ENCODE measurements around the gene MUC6. TPM values are rescaled to one million over a fixed set of nuclear protein-coding genes. Genes with fewer than 3 reads are reported as not detected.
A peak's percentile ranks its signal among the peaks of the same experiment; 100 is the strongest.

MUC6 gene
- total RNA-seq, 1 donor from 2014 or later = not detected

DNA sequence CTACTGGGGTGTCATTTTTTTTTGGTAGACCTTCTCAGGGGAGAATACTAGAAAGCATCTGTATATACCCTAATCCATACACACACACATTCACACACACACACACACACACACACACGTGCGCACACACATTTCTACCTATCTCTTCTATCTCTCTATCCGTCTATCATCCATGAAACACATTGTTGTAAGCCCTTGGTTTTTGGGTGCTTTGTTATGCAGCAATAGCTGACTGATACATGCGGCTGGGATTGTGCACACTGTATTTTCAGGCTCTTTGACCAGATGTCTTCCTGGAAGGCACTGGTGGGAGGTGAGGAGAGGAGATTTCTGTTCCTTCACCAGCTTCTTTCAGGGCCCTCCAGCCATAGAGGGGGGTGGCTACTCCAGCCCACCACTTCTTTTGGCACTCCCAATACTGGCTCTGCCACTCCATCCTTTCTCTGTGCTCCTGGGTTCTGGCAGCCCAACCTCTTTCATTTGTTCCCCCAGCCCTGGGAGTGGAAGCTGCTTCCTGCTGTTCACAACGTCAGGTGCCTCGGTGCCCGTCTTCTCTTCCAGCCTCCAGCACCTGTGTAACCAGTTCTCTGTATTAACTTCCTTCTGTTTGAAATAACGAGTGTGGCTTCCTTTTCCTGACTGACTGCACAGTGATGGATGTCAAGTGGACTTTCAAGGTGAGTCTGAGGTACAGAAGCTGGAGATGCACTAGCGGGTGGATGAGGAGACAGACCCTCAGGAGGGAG is 25.7 kb upstream of the MUC6 start:
- TF ChIP-seq, protein P1, sequence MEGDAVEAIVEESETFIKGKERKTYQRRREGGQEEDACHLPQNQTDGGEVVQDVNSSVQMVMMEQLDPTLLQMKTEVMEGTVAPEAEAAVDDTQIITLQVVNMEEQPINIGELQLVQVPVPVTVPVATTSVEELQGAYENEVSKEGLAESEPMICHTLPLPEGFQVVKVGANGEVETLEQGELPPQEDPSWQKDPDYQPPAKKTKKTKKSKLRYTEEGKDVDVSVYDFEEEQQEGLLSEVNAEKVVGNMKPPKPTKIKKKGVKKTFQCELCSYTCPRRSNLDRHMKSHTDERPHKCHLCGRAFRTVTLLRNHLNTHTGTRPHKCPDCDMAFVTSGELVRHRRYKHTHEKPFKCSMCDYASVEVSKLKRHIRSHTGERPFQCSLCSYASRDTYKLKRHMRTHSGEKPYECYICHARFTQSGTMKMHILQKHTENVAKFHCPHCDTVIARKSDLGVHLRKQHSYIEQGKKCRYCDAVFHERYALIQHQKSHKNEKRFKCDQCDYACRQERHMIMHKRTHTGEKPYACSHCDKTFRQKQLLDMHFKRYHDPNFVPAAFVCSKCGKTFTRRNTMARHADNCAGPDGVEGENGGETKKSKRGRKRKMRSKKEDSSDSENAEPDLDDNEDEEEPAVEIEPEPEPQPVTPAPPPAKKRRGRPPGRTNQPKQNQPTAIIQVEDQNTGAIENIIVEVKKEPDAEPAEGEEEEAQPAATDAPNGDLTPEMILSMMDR (IDR thresholded peaks at IDR 0.05) = no peak
- peaks cover 9% of the 10 kb centered on the region for H3K4me1 Mint-ChIP-seq (ENCODE audit: low read depth)
- no peak overlapping the region for H3K27ac Mint-ChIP-seq (ENCODE audit: unreplicated experiment)

DNA sequence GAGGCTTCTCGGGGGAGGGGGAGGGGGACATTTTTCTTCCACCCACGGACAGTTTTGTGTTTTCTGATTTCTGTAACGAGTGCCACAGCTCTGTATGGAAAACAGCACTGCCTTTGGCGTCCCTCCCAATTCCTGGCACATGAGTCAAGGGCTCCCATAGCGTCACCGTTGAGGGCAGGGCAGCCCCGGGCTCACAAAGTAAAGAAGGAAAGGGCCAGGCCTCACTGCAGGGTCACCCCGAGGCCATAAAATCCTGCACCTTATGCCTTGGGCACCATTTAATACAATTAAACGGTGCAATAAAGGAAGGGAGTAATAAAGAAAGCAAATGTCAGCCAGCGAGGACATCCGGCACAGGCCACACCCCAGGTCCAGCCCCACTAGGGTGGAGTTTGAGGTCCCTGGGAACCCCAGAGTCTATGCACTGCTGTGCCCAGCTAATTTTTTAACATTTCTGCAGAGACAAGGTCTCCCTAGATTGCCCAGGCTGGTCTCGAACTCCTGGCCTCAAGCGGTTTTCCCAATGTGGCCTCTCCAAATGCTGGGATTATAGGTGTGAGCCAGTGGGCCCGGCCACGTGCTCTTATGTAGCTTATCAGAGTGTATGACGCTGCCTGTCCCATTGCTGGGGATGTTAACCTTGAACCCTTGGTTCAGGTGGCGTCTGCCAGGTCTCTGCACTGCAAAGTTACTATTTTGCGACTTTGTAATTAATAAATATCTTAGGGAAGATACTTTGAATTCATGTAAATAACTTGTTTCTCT is 24.5 kb upstream of the MUC6 start:
- Mint-ChIP-seq H3K9me3 (ENCODE audit: low read depth) (peaks cover 17% of the 10 kb centered on the region), H3K4me3 (ENCODE audit: unreplicated experiment) (no peak overlapping the region), H3K4me1 (ENCODE audit: low read depth) (peaks cover 9% of the 10 kb centered on the region), H3K36me3 (ENCODE audit: low read depth) (peaks cover 7% of the 10 kb centered on the region), H3K27ac (ENCODE audit: unreplicated experiment) (peak overlapping the region; percentile 41), H3K27me3 (ENCODE audit: low read depth) (peaks cover 26% of the 10 kb centered on the region)
- no peak for DNase-seq (ENCODE audit: low spot score)
- TF ChIP-seq, protein P1 (IDR thresholded peaks at IDR 0.05) = no peak

More for the DNA sequence above, 25.7 kb upstream of the MUC6 start:
- no peak overlapping the region for H3K4me3 Mint-ChIP-seq (ENCODE audit: unreplicated experiment)
- peaks cover 7% of the 10 kb centered on the region for H3K36me3 Mint-ChIP-seq (ENCODE audit: low read depth)
- H3K9me3 Mint-ChIP-seq (ENCODE audit: low read depth) = peaks cover 17% of the 10 kb centered on the region
- no peak for DNase-seq (ENCODE audit: low spot score)
- peaks cover 30% of the 10 kb centered on the region for H3K27me3 Mint-ChIP-seq (ENCODE audit: low read depth)

DNA sequence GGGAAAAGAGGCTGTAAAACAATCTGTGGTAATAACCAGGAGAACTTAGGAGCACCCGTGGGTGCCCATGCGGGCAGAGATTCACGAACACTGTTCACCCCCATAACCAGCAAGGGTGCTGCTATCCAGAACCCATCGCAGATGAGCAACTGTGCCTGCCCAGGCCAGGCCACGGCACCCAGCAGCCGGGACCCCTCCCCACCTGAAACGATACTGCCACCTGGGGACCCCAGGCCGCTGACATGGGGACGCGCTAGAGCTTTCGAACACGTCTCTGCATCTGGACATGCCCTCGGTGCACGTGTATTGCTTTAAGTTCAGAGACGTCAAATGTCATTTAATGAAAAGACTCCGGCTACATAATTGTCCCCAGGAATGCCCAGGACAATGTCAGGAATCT is 23.9 kb upstream of the MUC6 start:
- Mint-ChIP-seq H3K27me3 (ENCODE audit: low read depth) (peaks cover 25% of the 10 kb centered on the region), H3K4me1 (ENCODE audit: low read depth) (peaks cover 9% of the 10 kb centered on the region), H3K9me3 (ENCODE audit: low read depth) (peaks cover 17% of the 10 kb centered on the region), H3K4me3 (ENCODE audit: unreplicated experiment) (no peak overlapping the region), H3K36me3 (ENCODE audit: low read depth) (peaks cover 7% of the 10 kb centered on the region), H3K27ac (ENCODE audit: unreplicated experiment) (no peak overlapping the region)
- TF ChIP-seq, protein P1 (IDR thresholded peaks at IDR 0.05) = no peak
- DNase-seq (ENCODE audit: low spot score) = no peak

DNA sequence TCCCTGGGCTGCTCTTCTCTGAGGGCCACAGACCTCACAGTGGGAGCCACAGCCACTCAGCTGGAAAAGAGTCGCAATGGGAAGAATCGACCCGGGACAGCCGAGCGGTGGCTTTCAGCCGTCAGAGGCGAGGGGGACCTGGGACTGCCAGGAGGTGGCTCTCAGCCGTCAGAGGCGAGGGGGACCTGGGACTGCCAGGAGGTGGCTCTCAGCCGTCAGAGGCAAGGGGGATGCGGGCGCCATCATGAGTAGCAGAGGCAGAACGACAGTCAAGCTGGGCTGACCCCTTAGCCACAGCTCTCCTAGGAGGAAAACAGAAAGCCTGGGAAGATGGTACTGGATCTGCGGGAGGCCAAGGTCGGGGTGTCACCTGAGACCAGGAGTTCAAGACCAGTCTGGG is 23.2 kb upstream of the MUC6 start:
- no peak overlapping the region for H3K4me3 Mint-ChIP-seq (ENCODE audit: unreplicated experiment)
- TF ChIP-seq, protein P1 (IDR thresholded peaks at IDR 0.05) = no peak
- H3K27me3 Mint-ChIP-seq (ENCODE audit: low read depth) = peaks cover 28% of the 10 kb centered on the region
- peaks cover 9% of the 10 kb centered on the region for H3K4me1 Mint-ChIP-seq (ENCODE audit: low read depth)
- DNase-seq (ENCODE audit: low spot score) = no peak
- H3K9me3 Mint-ChIP-seq (ENCODE audit: low read depth) = peaks cover 17% of the 10 kb centered on the region
- H3K36me3 Mint-ChIP-seq (ENCODE audit: low read depth) = peaks cover 7% of the 10 kb centered on the region
- no peak overlapping the region for H3K27ac Mint-ChIP-seq (ENCODE audit: unreplicated experiment)

DNA sequence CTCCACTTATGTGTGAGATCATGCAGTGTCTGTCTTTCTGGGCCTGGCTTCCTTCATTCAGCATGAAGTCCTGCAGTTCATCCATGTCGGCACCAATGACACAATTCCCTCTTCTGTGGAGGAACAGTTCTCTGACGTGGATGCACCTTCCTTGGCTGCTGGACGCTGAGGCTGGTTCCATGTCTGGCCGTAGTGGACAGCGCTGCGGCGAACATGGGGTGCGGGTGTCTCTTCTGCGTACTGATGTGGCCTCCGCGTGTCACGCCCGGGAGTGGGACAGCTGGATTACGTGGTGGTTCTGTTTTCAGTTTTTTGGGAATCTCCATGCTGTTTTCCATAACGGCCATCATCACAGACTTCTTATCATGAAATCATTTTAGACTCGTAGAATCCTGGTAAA is 21.3 kb upstream of the MUC6 start:
- Mint-ChIP-seq H3K27me3 (ENCODE audit: low read depth) (peaks cover 18% of the 10 kb centered on the region), H3K27ac (ENCODE audit: unreplicated experiment) (no peak overlapping the region), H3K9me3 (ENCODE audit: low read depth) (peaks cover 11% of the 10 kb centered on the region), H3K4me1 (ENCODE audit: low read depth) (peaks cover 9% of the 10 kb centered on the region), H3K36me3 (ENCODE audit: low read depth) (peaks cover 6% of the 10 kb centered on the region), H3K4me3 (ENCODE audit: unreplicated experiment) (no peak overlapping the region)
- TF ChIP-seq, protein P1 (IDR thresholded peaks at IDR 0.05) = no peak
- DNase-seq (ENCODE audit: low spot score) = no peak

Data from chondrocyte (in vitro differentiated cells).